ENCODE measurements around the gene GATAD2B.
"Not testable (repeated sequence)": the region's sequence is repeated elsewhere in the genome, so short reads cannot be mapped to it uniquely, and the experiment has no call there.

GATAD2B gene

GRCh38 chr1:153842006-153842471, 80.7 kb downstream of the GATAD2B start:
- no peaks in the 10 kb centered on the region for H3K27me3 ChIP-seq (ENCODE audit: insufficient read depth, poor library complexity, severe bottlenecking)
- H3K36me3 ChIP-seq (ENCODE audit: low read depth) = no peaks in the 10 kb centered on the region
- no peaks in the 10 kb centered on the region for H3K9me3 ChIP-seq (ENCODE audit: severe bottlenecking)
- no peaks in the 10 kb centered on the region for H3K4me1 ChIP-seq (ENCODE audit: insufficient read depth, poor library complexity, severe bottlenecking)
- ATAC-seq (ENCODE audit: low read depth) (no peak), DNase-seq (ENCODE audit: low spot score) (no peak)
- no peak for TF ChIP-seq CTCF (IDR thresholded peaks at IDR 0.05; ENCODE audit: poor library complexity, severe bottlenecking)
- no peak overlapping the region for H3K4me3 ChIP-seq (ENCODE audit: severe bottlenecking)
- H3K27ac ChIP-seq (ENCODE audit: poor library complexity, severe bottlenecking) = no peak overlapping the region

- H3K4me3 ChIP-seq (ENCODE audit: severe bottlenecking) = no peak overlapping the region
- ATAC-seq (ENCODE audit: low read depth) = no peak
- no peak overlapping the region for H3K27ac ChIP-seq (ENCODE audit: poor library complexity, severe bottlenecking)
- no peaks in the 10 kb centered on the region for H3K9me3 ChIP-seq (ENCODE audit: severe bottlenecking)
- no peak for DNase-seq (ENCODE audit: low spot score)
- H3K27me3 ChIP-seq (ENCODE audit: insufficient read depth, poor library complexity, severe bottlenecking) = no peaks in the 10 kb centered on the region
- TF ChIP-seq CTCF (IDR thresholded peaks at IDR 0.05; ENCODE audit: poor library complexity, severe bottlenecking) = no peak
- no peaks in the 10 kb centered on the region for H3K36me3 ChIP-seq (ENCODE audit: low read depth)
- no peaks in the 10 kb centered on the region for H3K4me1 ChIP-seq (ENCODE audit: insufficient read depth, poor library complexity, severe bottlenecking)
These were observed 81.2 kb downstream of the GATAD2B start for GRCh38 chr1:153841463-153841994.

GRCh38 chr1:153840774-153841173, 82.0 kb downstream of the GATAD2B start:
- not testable (repeated sequence) for H3K27ac ChIP-seq (ENCODE audit: poor library complexity, severe bottlenecking); H3K9me3 ChIP-seq (ENCODE audit: severe bottlenecking); H3K4me3 ChIP-seq (ENCODE audit: severe bottlenecking); H3K36me3 ChIP-seq (ENCODE audit: low read depth); H3K4me1 ChIP-seq (ENCODE audit: insufficient read depth, poor library complexity, severe bottlenecking); DNase-seq (ENCODE audit: low spot score); H3K27me3 ChIP-seq (ENCODE audit: insufficient read depth, poor library complexity, severe bottlenecking); ATAC-seq (ENCODE audit: low read depth)

- not testable (repeated sequence) for H3K4me1 ChIP-seq (ENCODE audit: insufficient read depth, poor library complexity, severe bottlenecking); DNase-seq (ENCODE audit: low spot score); H3K4me3 ChIP-seq (ENCODE audit: severe bottlenecking); H3K27ac ChIP-seq (ENCODE audit: poor library complexity, severe bottlenecking); H3K9me3 ChIP-seq (ENCODE audit: severe bottlenecking); H3K27me3 ChIP-seq (ENCODE audit: insufficient read depth, poor library complexity, severe bottlenecking); ATAC-seq (ENCODE audit: low read depth); H3K36me3 ChIP-seq (ENCODE audit: low read depth)
These were observed 88.8 kb downstream of the GATAD2B start for GRCh38 chr1:153833968-153834367.

GRCh38 chr1:153833171-153833570, 89.6 kb downstream of the GATAD2B start:
- ATAC-seq (ENCODE audit: low read depth) = no peak
- no peaks in the 10 kb centered on the region for H3K27me3 ChIP-seq (ENCODE audit: insufficient read depth, poor library complexity, severe bottlenecking)
- H3K9me3 ChIP-seq (ENCODE audit: severe bottlenecking) = no peaks in the 10 kb centered on the region
- peaks cover 2% of the 10 kb centered on the region for H3K36me3 ChIP-seq (ENCODE audit: low read depth)
- no peak for DNase-seq (ENCODE audit: low spot score)
- H3K4me1 ChIP-seq (ENCODE audit: insufficient read depth, poor library complexity, severe bottlenecking) = no peaks in the 10 kb centered on the region
- no peak overlapping the region for H3K4me3 ChIP-seq (ENCODE audit: severe bottlenecking)
- H3K27ac ChIP-seq (ENCODE audit: poor library complexity, severe bottlenecking) = no peak overlapping the region
- TF ChIP-seq CTCF (IDR thresholded peaks at IDR 0.05; ENCODE audit: poor library complexity, severe bottlenecking) = no peak

- ATAC-seq (ENCODE audit: low read depth) = no peak
- no peak overlapping the region for H3K27ac ChIP-seq (ENCODE audit: poor library complexity, severe bottlenecking)
- DNase-seq (ENCODE audit: low spot score) = no peak
- no peak overlapping the region for H3K4me3 ChIP-seq (ENCODE audit: severe bottlenecking)
- no peaks in the 10 kb centered on the region for H3K9me3 ChIP-seq (ENCODE audit: severe bottlenecking)
- H3K27me3 ChIP-seq (ENCODE audit: insufficient read depth, poor library complexity, severe bottlenecking) = no peaks in the 10 kb centered on the region
- peaks cover 11% of the 10 kb centered on the region for H3K36me3 ChIP-seq (ENCODE audit: low read depth)
- TF ChIP-seq CTCF (IDR thresholded peaks at IDR 0.05; ENCODE audit: poor library complexity, severe bottlenecking) = no peak
- H3K4me1 ChIP-seq (ENCODE audit: insufficient read depth, poor library complexity, severe bottlenecking) = no peaks in the 10 kb centered on the region
These were observed 90.5 kb downstream of the GATAD2B start for GRCh38 chr1:153832293-153832692.
